Activated T-cell treated with anti-CD3 and anti-CD28 coated beads, Interleukin-2, amount 50 U/mL, for 24 hours (primary cell): ENCODE results near the gene ME1.
"Not testable (repeated sequence)": the region's sequence is repeated elsewhere in the genome, so short reads cannot be mapped to it uniquely, and the experiment has no call there.

ENCODE experiments used
- DNase-seq: peaks from one replicate; pipeline ENCODE4 v3.0.0-alpha.2; 2020
- H3K27ac Mint-ChIP-seq: 2 replicates; pipeline ENCODE4 v1.8.0; 2020; ENCODE audit warnings: mild to moderate bottlenecking, mixed read lengths
- H3K27me3 Mint-ChIP-seq: 2 replicates; pipeline ENCODE4 v1.8.0; 2020; ENCODE audit warnings: mixed read lengths
- H3K36me3 Mint-ChIP-seq: 2 replicates; pipeline ENCODE4 v1.8.0; 2020; ENCODE audit warnings: low read depth, mixed read lengths
- H3K4me1 Mint-ChIP-seq: 2 replicates; pipeline ENCODE4 v1.8.0; 2020; ENCODE audit warnings: low read depth, mixed read lengths
- H3K4me3 Mint-ChIP-seq: 2 replicates; pipeline ENCODE4 v1.8.0; 2020; ENCODE audit warnings: mild to moderate bottlenecking, moderate library complexity, mixed read lengths
- H3K9me3 Mint-ChIP-seq: 2 replicates; pipeline ENCODE4 v1.8.0; 2020; ENCODE audit warnings: mixed read lengths

The ME1 gene

DNA sequence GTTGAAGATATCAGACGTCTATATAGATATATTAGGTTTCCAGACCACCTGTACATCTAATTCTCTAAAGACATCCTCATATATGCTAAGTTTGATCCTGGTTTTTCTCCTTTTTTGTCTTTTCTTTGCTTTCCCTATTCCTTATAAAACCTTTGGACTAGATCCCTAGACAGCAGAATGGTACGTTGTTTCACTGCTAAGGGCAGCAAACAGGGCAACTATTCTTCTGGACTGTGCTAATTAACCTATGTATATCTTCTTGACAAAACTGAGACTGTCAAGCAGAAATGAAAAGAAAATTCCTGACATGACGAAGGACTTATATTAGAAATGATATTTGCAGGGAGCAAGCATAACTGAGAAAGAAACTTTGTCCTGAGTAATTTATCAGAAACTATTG lies 19.1 kb downstream of the ME1 start:
- Mint-ChIP-seq H3K4me3 (no peak overlapping the region), H3K27me3 (no peaks in the 10 kb centered on the region), H3K9me3 (no peaks in the 10 kb centered on the region), H3K4me1 (no peaks in the 10 kb centered on the region), H3K36me3 (no peaks in the 10 kb centered on the region), H3K27ac (no peak overlapping the region)
- no peak for DNase-seq

DNA sequence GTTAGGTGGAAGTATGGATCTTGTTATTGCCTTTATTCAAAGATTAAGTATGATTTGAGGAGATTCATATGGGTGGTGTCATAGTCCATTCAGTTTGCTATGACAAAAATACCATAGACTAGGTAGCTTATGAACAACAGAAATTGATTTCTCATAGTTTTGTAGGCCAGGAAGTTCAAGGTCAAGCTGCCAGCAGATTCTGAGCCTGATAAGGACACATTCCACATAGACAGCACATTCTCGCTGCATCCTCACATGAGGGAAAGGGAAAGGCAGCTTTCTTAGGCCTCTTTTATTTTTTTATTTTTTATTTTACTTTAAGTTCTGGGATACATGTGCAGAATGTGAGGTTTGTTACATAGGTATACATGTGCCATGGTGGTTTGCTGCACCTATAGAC lies 27.7 kb downstream of the ME1 start:
- Mint-ChIP-seq H3K27ac (no peak overlapping the region), H3K36me3 (no peaks in the 10 kb centered on the region)

GRCh38 chr6:83389606-83390005 lies 41.2 kb downstream of the ME1 start:
- Mint-ChIP-seq H3K4me1 (no peaks in the 10 kb centered on the region), H3K9me3 (no peaks in the 10 kb centered on the region), H3K4me3 (no peak overlapping the region), H3K36me3 (no peaks in the 10 kb centered on the region), H3K27me3 (peaks cover 2% of the 10 kb centered on the region), H3K27ac (no peak overlapping the region)
- DNase-seq, result no peak

More for the DNA sequence above, 27.7 kb downstream of the ME1 start:
- no peaks in the 10 kb centered on the region for H3K4me1 Mint-ChIP-seq
- H3K9me3 Mint-ChIP-seq, result no peaks in the 10 kb centered on the region
- H3K27me3 Mint-ChIP-seq, result no peaks in the 10 kb centered on the region
- H3K4me3 Mint-ChIP-seq, result no peak overlapping the region
- no peak for DNase-seq

- Mint-ChIP-seq H3K36me3 (no peaks in the 10 kb centered on the region), H3K4me1 (no peaks in the 10 kb centered on the region), H3K9me3 (no peaks in the 10 kb centered on the region), H3K27me3 (peaks cover 2% of the 10 kb centered on the region), H3K4me3 (no peak overlapping the region), H3K27ac (no peak overlapping the region)
- no peak for DNase-seq
These were observed 45.4 kb downstream of the ME1 start for GRCh38 chr6:83385473-83385872.

GRCh38 chr6:83384751-83385150 lies 46.1 kb downstream of the ME1 start:
- peaks cover 2% of the 10 kb centered on the region for H3K27me3 Mint-ChIP-seq
- H3K9me3 Mint-ChIP-seq, result no peaks in the 10 kb centered on the region
- H3K4me1 Mint-ChIP-seq, result no peaks in the 10 kb centered on the region
- no peak overlapping the region for H3K4me3 Mint-ChIP-seq
- no peak for DNase-seq
- H3K36me3 Mint-ChIP-seq, result no peaks in the 10 kb centered on the region
- H3K27ac Mint-ChIP-seq, result no peak overlapping the region

GRCh38 chr6:83381949-83382348 lies 48.9 kb downstream of the ME1 start:
- Mint-ChIP-seq H3K4me1 (no peaks in the 10 kb centered on the region), H3K36me3 (no peaks in the 10 kb centered on the region), H3K27ac (no peak overlapping the region), H3K27me3 (no peaks in the 10 kb centered on the region), H3K4me3 (no peak overlapping the region), H3K9me3 (no peaks in the 10 kb centered on the region)
- DNase-seq, result no peak

DNA sequence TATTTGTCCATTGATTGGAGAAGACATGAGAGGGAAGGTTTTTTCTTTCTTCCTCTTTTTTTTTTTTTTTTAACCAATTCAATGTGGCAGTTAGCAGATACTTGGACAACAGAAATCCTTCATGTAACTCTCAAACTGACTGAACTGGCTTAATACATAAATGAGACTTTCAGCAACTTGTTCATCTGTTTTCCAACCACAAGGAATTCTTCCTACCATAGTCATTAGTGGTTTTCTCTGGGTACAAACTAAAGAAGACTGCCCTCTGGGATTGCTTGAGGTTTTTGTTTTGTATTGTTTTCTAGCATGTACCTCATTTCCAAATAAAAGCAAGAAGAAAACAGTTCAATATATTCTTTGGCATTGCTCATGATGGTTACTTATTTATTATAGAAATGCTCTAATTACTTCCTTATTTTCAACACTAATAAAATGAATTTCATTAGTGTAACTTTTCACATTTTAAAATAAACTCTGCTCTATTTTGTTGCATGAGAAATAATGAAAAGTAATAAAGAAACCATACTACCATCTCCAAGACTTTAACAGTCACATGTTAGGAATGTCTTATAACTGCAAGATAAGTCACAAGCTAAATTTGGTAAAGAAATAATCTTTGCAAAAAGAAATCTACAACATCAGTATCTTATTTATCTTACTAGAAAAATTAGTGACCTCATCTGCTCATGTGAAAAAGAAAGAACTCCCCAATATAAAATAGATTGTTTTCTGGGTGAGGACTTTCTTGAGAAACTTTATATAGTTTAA lies 52.0 kb downstream of the ME1 start:
- no peak overlapping the region for H3K27ac Mint-ChIP-seq
- no peak overlapping the region for H3K4me3 Mint-ChIP-seq
- no peaks in the 10 kb centered on the region for H3K9me3 Mint-ChIP-seq
- no peaks in the 10 kb centered on the region for H3K4me1 Mint-ChIP-seq
- no peaks in the 10 kb centered on the region for H3K27me3 Mint-ChIP-seq
- DNase-seq, result no peak
- H3K36me3 Mint-ChIP-seq, result no peaks in the 10 kb centered on the region

- H3K4me3 Mint-ChIP-seq, result no peak overlapping the region
- no peaks in the 10 kb centered on the region for H3K4me1 Mint-ChIP-seq
- H3K9me3 Mint-ChIP-seq, result no peaks in the 10 kb centered on the region
- no peak overlapping the region for H3K27ac Mint-ChIP-seq
- H3K36me3 Mint-ChIP-seq, result no peaks in the 10 kb centered on the region
- H3K27me3 Mint-ChIP-seq, result no peaks in the 10 kb centered on the region
- DNase-seq, result no peak
These were observed 59.4 kb downstream of the ME1 start for GRCh38 chr6:83371423-83371822.

GRCh38 chr6:83370567-83370966 lies 60.3 kb downstream of the ME1 start:
- no peaks in the 10 kb centered on the region for H3K4me1 Mint-ChIP-seq
- no peak overlapping the region for H3K4me3 Mint-ChIP-seq
- H3K9me3 Mint-ChIP-seq, result no peaks in the 10 kb centered on the region
- H3K27ac Mint-ChIP-seq, result no peak overlapping the region
- H3K36me3 Mint-ChIP-seq, result no peaks in the 10 kb centered on the region
- no peak for DNase-seq
- H3K27me3 Mint-ChIP-seq, result no peaks in the 10 kb centered on the region

GRCh38 chr6:83369692-83370091 lies 61.2 kb downstream of the ME1 start:
- Mint-ChIP-seq H3K4me1 (no peaks in the 10 kb centered on the region), H3K36me3 (no peaks in the 10 kb centered on the region), H3K27me3 (no peaks in the 10 kb centered on the region), H3K27ac (no peak overlapping the region), H3K4me3 (no peak overlapping the region), H3K9me3 (no peaks in the 10 kb centered on the region)
- no peak for DNase-seq

DNA sequence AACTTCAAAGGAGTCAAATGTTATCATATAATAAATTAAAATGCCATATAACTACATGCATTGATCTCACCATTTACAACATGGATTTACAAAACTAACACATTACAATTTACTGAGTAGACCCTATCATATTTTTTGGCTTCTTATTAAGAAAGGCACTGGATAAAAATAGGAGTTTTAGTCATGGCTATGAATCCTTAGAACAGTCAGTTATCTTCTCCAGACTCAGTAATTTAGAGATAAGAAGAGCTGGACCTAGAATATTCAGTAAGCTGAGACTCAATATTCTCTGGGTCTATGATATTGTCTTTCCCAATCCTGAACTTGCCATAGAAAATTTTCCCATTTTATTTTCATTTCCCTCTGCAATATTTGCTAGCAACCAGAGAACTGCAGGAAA lies 62.3 kb downstream of the ME1 start:
- DNase-seq, result no peak
- Mint-ChIP-seq H3K4me3 (no peak overlapping the region), H3K36me3 (no peaks in the 10 kb centered on the region), H3K4me1 (no peaks in the 10 kb centered on the region), H3K27ac (no peak overlapping the region), H3K27me3 (no peaks in the 10 kb centered on the region), H3K9me3 (no peaks in the 10 kb centered on the region)

- H3K4me3 Mint-ChIP-seq, result no peak overlapping the region
- no peaks in the 10 kb centered on the region for H3K27me3 Mint-ChIP-seq
- H3K27ac Mint-ChIP-seq, result no peak overlapping the region
- H3K9me3 Mint-ChIP-seq, result no peaks in the 10 kb centered on the region
- H3K4me1 Mint-ChIP-seq, result no peaks in the 10 kb centered on the region
- DNase-seq, result no peak
- no peaks in the 10 kb centered on the region for H3K36me3 Mint-ChIP-seq
These were observed 63.7 kb downstream of the ME1 start for GRCh38 chr6:83367104-83367503.

- no peaks in the 10 kb centered on the region for H3K4me1 Mint-ChIP-seq
- H3K27me3 Mint-ChIP-seq, result no peaks in the 10 kb centered on the region
- H3K4me3 Mint-ChIP-seq, result no peak overlapping the region
- H3K9me3 Mint-ChIP-seq, result no peaks in the 10 kb centered on the region
- H3K27ac Mint-ChIP-seq, result no peak overlapping the region
- H3K36me3 Mint-ChIP-seq, result no peaks in the 10 kb centered on the region
- no peak for DNase-seq
These were observed 64.9 kb downstream of the ME1 start for GRCh38 chr6:83365931-83366330.

DNA sequence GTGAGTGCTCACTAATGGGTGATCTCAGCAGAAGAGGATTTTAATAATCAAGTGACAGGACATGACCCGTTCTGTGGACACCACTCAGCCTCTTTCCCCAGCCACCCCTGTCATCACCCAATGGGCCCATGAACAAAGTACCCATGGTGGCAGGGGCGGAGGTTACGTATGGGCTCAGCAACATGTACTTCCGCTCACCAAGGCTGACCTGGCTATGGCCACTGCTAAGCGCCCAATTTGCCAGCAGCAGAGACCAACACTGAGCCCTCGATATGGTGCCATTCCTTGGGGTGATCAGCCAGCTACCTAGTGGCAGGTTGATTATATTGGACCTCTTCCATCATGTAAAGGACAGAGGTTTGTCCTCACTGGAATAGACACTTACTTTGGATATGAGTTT lies 68.5 kb downstream of the ME1 start:
- H3K9me3 Mint-ChIP-seq, H3K4me1 Mint-ChIP-seq, H3K36me3 Mint-ChIP-seq, H3K27me3 Mint-ChIP-seq, H3K4me3 Mint-ChIP-seq, DNase-seq, H3K27ac Mint-ChIP-seq: not testable (repeated sequence)

DNA sequence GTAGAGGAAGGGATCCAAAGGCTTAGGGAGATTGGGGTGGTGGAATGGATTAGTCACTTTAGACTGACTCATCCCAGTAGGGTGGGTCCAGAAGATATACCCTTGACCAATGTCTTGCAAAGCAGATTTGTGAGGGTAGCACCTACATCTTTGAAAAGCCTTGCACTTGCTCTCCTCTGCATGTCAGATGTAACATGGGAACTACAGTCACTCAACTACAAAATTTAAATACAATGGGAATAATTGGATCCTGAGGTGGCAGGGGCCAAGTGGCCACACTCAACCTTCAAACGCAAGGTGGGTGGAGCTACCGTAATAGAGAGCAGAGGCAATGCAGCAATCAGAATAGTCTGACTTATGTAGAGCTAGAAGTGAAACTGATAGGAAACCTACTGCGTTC lies 71.2 kb downstream of the ME1 start:
- H3K27ac Mint-ChIP-seq, result no peak overlapping the region
- peaks cover 6% of the 10 kb centered on the region for H3K9me3 Mint-ChIP-seq
- no peak overlapping the region for H3K4me3 Mint-ChIP-seq
- no peaks in the 10 kb centered on the region for H3K36me3 Mint-ChIP-seq
- H3K4me1 Mint-ChIP-seq, result no peaks in the 10 kb centered on the region
- no peak for DNase-seq
- H3K27me3 Mint-ChIP-seq, result no peaks in the 10 kb centered on the region

GRCh38 chr6:83354747-83355146 lies 76.1 kb downstream of the ME1 start:
- no peak for DNase-seq
- Mint-ChIP-seq H3K4me3 (no peak overlapping the region), H3K9me3 (peaks cover 4% of the 10 kb centered on the region), H3K27me3 (no peaks in the 10 kb centered on the region), H3K36me3 (no peaks in the 10 kb centered on the region), H3K27ac (no peak overlapping the region), H3K4me1 (no peaks in the 10 kb centered on the region)
